ENCODE data around the gene CAMKK1.

The CAMKK1 gene

DNA sequence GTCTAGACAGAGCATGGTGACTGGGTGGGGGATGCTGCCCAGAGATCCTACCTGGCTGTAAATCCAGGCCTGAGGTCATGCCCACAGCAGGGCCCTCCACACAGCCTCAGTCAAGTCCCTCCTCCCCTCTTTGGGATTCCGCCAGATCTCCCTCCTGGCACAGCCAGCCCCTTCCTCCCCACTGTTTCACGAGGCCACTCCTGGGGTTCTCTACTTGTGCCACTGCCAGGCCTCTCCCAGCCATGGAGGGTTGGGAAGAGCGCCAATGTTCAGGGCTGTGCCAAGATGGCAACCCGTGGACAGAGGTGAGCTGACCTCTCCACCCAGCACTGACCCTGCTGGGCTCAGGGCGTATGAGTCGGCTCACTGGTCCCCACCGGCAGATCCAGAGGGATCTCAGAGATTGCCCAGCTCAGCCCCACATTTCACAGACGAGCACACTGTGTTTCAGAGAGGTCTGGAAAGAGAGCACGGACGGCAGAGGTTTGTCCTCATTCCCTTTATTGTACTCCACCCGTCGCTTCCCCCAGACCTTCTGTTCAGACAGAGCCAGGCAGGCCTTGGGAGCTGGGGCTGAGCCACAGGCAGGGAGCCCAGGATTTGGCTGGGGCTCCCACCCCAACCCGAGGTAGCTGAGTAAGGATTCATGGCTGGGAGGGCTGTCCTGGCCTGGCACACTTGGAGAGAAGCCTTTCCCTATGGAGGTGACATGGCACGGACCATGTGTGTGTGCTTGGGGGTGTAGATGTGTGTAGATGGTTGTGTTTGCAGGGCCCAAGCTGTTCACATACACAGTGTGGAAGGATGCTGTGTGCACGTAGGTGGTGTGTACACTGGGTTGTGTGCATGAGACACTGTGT, 3.5 kb upstream of the CAMKK1 start:
- no peak overlapping the region for H3K4me3 ChIP-seq (ENCODE audit: low read length)
- no peak for DNase-seq (ENCODE audit: low read depth)
- TF ChIP-seq, protein P1, sequence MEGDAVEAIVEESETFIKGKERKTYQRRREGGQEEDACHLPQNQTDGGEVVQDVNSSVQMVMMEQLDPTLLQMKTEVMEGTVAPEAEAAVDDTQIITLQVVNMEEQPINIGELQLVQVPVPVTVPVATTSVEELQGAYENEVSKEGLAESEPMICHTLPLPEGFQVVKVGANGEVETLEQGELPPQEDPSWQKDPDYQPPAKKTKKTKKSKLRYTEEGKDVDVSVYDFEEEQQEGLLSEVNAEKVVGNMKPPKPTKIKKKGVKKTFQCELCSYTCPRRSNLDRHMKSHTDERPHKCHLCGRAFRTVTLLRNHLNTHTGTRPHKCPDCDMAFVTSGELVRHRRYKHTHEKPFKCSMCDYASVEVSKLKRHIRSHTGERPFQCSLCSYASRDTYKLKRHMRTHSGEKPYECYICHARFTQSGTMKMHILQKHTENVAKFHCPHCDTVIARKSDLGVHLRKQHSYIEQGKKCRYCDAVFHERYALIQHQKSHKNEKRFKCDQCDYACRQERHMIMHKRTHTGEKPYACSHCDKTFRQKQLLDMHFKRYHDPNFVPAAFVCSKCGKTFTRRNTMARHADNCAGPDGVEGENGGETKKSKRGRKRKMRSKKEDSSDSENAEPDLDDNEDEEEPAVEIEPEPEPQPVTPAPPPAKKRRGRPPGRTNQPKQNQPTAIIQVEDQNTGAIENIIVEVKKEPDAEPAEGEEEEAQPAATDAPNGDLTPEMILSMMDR (conservative IDR thresholded peaks at IDR 0.05; ENCODE audit: low read depth, low read length) = no peak

DNA sequence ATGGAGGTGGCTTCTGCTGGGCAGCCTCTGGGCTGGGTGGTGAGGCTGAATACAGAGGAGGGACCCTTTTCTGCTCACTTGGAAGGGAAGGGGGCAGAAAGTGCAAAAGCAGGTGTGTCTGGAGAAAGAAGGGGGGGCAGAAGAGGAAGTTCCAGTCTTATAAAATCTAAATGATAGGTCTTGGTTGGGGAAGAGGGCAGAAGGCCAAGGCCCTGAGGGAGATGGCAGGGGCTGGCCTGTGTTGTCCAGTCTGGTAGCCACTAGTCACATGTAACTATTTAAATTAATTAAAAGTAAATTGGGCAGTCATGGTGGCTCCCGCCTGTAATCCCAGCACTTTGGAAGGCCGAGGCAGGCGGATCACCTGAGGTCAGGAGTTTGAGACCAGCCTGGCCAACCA, 2.5 kb upstream of the CAMKK1 start:
- no peak overlapping the region for H3K4me3 ChIP-seq (ENCODE audit: low read length)
- no peak for DNase-seq (ENCODE audit: low read depth)
- TF ChIP-seq, protein P1 (conservative IDR thresholded peaks at IDR 0.05; ENCODE audit: low read depth, low read length) = no peak

DNA sequence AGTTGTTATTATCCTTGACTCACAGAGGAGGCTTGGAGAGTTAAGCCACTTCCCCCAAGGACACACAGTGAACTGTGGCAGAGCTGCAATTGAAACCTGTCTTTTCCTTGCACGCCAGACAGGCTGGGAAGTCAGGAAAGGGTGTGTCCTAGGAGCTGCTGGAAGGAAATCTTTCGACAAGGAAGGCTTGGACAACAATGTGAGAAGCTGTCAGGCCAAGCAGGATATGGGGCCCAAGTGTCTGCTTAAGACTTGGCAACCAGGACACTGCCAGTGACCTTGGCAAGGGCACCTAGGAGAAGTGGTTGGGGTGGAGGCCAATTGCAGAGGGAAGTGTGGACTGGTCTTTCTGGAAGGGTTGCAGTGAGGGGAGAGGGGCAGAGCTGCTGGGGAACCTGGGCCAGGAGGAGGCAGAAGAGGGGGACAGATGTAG, 2.1 kb upstream of the CAMKK1 start:
- H3K4me3 ChIP-seq (ENCODE audit: low read length) = no peak overlapping the region
- TF ChIP-seq, protein P1 (conservative IDR thresholded peaks at IDR 0.05; ENCODE audit: low read depth, low read length) = no peak
- DNase-seq (ENCODE audit: low read depth) = no peak

DNA sequence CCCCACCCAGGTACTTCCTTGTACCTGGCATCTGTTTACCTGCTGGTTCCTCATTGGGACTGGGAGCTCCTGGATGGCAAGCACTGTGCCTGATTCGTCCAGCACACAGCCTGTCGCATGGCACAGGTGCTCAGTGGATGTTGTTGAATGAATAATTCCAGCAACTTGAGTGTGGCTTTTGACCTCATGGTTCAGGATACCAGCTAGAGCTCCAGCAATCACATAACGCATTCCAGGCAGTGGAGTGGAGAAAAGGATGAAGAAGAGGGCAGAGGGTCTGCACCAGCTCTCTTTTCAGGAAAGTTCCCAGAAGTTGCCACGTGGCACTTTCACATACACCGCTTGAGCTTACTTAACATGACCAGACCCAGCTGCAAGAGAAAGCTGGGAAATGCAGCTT, 1.3 kb upstream of the CAMKK1 start:
- no peak overlapping the region for H3K4me3 ChIP-seq (ENCODE audit: low read length)
- no peak for DNase-seq (ENCODE audit: low read depth)
- TF ChIP-seq, protein P1 (conservative IDR thresholded peaks at IDR 0.05; ENCODE audit: low read depth, low read length) = no peak

DNA sequence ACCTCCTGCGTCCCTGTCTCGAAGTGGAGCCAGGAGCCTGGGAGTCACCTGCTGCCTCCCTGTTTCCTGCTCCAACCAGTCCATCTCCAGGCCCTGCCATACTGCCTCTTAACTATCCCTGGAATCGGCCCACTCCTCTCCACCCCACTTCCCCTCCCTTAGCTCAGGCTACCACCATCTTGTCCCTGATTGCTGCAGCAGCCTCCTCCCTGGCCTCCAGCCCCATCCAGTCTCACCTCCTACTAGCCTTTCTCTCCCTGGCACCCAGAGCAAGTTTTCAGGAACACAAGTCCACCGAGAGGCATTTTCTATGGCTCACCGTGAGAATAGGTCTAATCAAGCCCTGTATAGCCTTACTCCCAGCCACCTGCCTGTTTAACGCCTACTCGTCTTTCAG, 865 bp upstream of the CAMKK1 start:
- peak overlapping the region; percentile 47 for H3K4me3 ChIP-seq (ENCODE audit: low read length)
- TF ChIP-seq, protein P1 (conservative IDR thresholded peaks at IDR 0.05; ENCODE audit: low read depth, low read length) = no peak
- no peak for DNase-seq (ENCODE audit: low read depth)

DNA sequence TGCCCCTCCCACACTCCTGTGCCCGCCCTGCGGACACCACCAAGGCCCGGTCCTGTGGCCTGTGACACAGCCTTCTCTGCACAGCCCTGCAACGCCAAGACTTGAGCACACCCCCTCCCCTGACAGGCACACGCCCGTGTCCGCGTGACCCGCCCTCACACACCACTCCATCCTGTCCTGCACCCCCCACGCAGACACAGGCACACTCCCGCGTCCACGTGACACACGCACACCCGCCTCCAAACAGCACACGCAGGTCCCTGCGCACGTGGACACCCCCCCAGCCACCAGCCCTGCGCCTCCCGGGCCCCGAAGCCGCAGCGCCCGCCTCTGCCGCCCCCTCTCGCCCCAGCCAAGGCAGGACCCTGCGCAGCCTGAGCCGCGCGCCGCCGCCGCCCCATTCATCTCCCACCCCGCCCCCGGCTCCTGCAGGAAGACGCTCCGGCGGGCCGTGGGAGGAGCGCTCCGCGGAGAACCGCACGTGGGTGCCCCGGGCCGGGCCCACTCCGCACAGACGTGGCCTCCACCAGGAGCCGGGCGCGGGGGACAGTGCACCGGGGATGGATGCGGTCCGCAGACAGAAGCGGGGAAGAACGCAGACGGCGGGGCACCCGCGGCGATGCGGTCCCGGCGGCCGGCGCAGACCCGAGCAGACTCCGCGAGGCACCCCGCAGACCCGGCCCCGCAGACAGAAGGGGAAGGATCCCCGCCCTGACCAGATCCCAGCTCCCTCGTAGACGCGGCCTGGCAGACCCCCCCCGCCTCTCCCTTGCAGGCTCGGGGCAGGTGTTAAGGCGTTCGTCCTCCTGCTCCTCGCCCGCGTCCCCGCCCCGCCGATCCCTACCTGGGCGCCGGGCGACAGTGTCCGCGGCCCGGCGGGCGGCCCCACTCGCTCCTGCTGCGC, 506 bp downstream of the CAMKK1 start:
- H3K4me3 ChIP-seq (ENCODE audit: low read length) = peak overlapping the region; percentile 51
- TF ChIP-seq, protein P1 (conservative IDR thresholded peaks at IDR 0.05; ENCODE audit: low read depth, low read length) = no peak
- no peak for DNase-seq (ENCODE audit: low read depth)

Data from retinal pigment epithelial cell (primary cell).